LNCaP clone FGC (cell line): ENCODE measurements around the gene HOXB3.

Experiments
- DNase-seq: peaks from one replicate; pipeline ENCODE4 v3.0.0-alpha.2; 2011; ENCODE audit warnings: low read depth
- H3K4me3 ChIP-seq: 2 replicates; pipeline ENCODE4 v1.5.1; 2011; ENCODE audit warnings: mild to moderate bottlenecking, low read depth, low read length, control low read depth
- TF ChIP-seq, protein P1 (sequence below): IDR thresholded peaks from 2 replicates; pipeline ENCODE4 v1.5.1; 2012; ENCODE audit warnings: mild to moderate bottlenecking; ENCODE audit not compliant: control insufficient read depth, insufficient read depth; ENCODE audit errors: extremely low read depth

The HOXB3 gene

DNA sequence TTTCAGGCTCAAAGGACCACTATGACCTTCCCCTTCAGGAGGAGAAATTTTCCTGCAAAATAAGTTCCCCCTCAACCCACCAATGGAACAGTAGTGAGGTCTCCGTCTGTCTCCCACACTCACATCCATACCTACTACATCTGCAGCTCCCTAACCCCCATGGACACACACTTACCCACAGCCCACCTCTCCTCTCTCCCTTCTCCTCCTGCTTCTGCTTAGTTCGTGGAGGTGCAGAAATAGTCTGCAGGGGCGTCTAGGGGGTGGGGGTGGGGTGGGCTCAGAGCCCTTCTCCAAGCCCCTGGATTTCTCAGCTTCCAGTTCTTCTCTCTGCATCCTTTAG is 20.8 kb downstream of the HOXB3 start:
- H3K4me3 ChIP-seq: no peak overlapping the region

GRCh38 chr17:48568499-48569239 is 21.4 kb downstream of the HOXB3 start:
- H3K4me3 ChIP-seq: no peak overlapping the region
- DNase-seq: no peak
- TF ChIP-seq, protein P1, sequence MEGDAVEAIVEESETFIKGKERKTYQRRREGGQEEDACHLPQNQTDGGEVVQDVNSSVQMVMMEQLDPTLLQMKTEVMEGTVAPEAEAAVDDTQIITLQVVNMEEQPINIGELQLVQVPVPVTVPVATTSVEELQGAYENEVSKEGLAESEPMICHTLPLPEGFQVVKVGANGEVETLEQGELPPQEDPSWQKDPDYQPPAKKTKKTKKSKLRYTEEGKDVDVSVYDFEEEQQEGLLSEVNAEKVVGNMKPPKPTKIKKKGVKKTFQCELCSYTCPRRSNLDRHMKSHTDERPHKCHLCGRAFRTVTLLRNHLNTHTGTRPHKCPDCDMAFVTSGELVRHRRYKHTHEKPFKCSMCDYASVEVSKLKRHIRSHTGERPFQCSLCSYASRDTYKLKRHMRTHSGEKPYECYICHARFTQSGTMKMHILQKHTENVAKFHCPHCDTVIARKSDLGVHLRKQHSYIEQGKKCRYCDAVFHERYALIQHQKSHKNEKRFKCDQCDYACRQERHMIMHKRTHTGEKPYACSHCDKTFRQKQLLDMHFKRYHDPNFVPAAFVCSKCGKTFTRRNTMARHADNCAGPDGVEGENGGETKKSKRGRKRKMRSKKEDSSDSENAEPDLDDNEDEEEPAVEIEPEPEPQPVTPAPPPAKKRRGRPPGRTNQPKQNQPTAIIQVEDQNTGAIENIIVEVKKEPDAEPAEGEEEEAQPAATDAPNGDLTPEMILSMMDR: no peak

More for the DNA sequence above, 20.8 kb downstream of the HOXB3 start:
- DNase-seq: no peak
- TF ChIP-seq, protein P1: no peak

DNA sequence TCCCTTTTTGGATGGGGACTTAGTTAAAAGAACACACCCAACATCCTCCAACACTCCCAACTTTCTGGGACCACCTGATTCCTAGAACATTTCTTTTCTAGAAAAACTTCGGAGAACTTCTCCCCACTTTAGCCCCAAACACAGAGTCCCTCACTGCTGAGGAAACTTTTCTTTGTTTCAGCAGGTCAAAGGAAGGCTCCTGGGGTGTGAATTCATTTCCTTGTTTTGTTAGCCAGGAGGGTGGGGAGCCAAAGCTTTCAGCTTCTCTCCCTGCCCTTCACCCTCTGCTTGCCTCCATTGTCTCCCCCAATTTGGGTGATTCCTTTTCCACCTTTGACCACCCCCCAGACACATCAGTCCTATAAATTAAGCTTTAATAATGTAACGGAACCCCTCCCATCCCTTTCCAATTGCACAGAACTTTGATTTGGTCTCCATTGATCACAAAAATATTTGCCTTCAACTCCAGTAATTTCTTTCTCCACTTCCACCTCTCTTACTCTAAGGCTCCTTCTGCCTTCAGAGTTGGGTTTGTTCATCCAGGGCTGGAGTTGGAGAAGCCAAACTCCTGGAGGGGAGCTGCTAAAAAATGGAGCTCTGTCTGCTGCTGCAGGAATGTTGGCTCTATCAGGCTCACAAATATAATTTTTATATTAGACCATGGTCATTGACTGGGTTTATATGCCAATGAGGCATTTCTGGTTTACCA is 22.2 kb downstream of the HOXB3 start:
- DNase-seq: no peak
- no peak overlapping the region for H3K4me3 ChIP-seq
- TF ChIP-seq, protein P1: no peak

DNA sequence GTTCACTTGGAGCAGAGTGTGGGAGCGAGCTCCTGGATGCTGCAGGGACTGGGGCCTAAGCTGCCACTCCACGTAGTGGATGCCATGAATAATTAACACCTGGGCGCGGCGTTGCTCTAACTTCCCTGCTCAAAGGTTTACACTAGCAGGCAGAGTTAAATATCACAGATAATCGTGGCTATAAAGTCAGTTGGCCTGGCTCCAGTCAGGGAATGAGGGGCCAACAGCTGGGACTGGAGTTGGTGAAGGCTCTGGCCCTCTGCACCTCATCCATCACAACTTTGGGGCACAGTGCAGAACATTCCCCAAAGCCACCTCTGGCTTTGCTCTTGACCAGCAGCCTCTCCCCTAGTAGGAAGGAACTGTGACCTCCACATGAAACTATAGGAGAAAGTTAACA is 22.8 kb downstream of the HOXB3 start:
- no peak overlapping the region for H3K4me3 ChIP-seq
- TF ChIP-seq, protein P1: no peak
- no peak for DNase-seq

- no peak for DNase-seq
- TF ChIP-seq, protein P1: no peak
- H3K4me3 ChIP-seq: no peak overlapping the region
Observed at GRCh38 chr17:48566717-48567116, 23.3 kb downstream of the HOXB3 start.

- no peak for DNase-seq
- H3K4me3 ChIP-seq: no peak overlapping the region
- TF ChIP-seq, protein P1: no peak
Observed at GRCh38 chr17:48565925-48566710, 23.9 kb downstream of the HOXB3 start.
